ENCODE measurements around the gene KCNMA1. TPM values are rescaled to one million over a fixed set of nuclear protein-coding genes. Genes with fewer than 3 reads are reported as not detected.

The KCNMA1 gene
- total and polyA plus RNA-seq, 3 donors from 2014 or later: 13.6 to 36.1 (median 24.7) TPM

- Histone ChIP-seq H3K27me3 (no peaks in the 10 kb centered on the region), H3K27ac (no peak overlapping the region), H3K4me1 (peaks cover 3% of the 10 kb centered on the region), H3K4me3 (peak overlapping the region; percentile 36 to 61), H3K36me3 (ENCODE audit: low read depth, missing control alignments) (no peaks in the 10 kb centered on the region), H3K9me3 (no peaks in the 10 kb centered on the region)
- WGBS, 2 donors: 37 to 43% methylated on average over 13 of the region's 13 CpGs
- no peak for TF ChIP-seq CTCF (IDR thresholded peaks at IDR 0.05)
- TF ChIP-seq POLR2A (IDR thresholded peaks at IDR 0.05): no peak
- no peak for DNase-seq
- intact Hi-C loops (cut with DNase I; ENCODE audit: low total_unique reads): loop anchor here (5.0 kb wide), 2 partner anchors 243 to 458 kb away; no protein-coding TSS in a partner anchor
Measured at GRCh38 chr10:77635402-77636227, 2.0 kb downstream of the KCNMA1 start.

- intact Hi-C loops (cut with DNase I; ENCODE audit: low total_unique reads): loop anchor here (5.0 kb wide), 2 partner anchors 243 to 458 kb away; no protein-coding TSS in a partner anchor
- Histone ChIP-seq H3K4me3 (no peak overlapping the region), H3K4me1 (peaks cover 3% of the 10 kb centered on the region), H3K27ac (no peak overlapping the region), H3K36me3 (ENCODE audit: low read depth, missing control alignments) (no peaks in the 10 kb centered on the region), H3K9me3 (no peaks in the 10 kb centered on the region), H3K27me3 (no peaks in the 10 kb centered on the region)
- WGBS, 2 donors: 55 to 79% methylated on average over 4 of the region's 4 CpGs
- TF ChIP-seq POLR2A (IDR thresholded peaks at IDR 0.05) (no peak), CTCF (IDR thresholded peaks at IDR 0.05) (no peak)
- DNase-seq: no peak
Measured at GRCh38 chr10:77634939-77635338, 2.7 kb downstream of the KCNMA1 start.

GRCh38 chr10:77633376-77633775, 4.2 kb downstream of the KCNMA1 start:
- intact Hi-C loops (cut with DNase I; ENCODE audit: low total_unique reads): no loop called here
- Histone ChIP-seq H3K36me3 (ENCODE audit: low read depth, missing control alignments) (no peaks in the 10 kb centered on the region), H3K9me3 (no peaks in the 10 kb centered on the region), H3K27me3 (no peaks in the 10 kb centered on the region), H3K4me3 (no peak overlapping the region), H3K27ac (no peak overlapping the region), H3K4me1 (peaks cover 3% of the 10 kb centered on the region)
- WGBS, 2 donors: 79% methylated on average over 7 of the region's 7 CpGs
- TF ChIP-seq POLR2A (IDR thresholded peaks at IDR 0.05) (no peak), CTCF (IDR thresholded peaks at IDR 0.05) (no peak)
- DNase-seq: no peak

DNA sequence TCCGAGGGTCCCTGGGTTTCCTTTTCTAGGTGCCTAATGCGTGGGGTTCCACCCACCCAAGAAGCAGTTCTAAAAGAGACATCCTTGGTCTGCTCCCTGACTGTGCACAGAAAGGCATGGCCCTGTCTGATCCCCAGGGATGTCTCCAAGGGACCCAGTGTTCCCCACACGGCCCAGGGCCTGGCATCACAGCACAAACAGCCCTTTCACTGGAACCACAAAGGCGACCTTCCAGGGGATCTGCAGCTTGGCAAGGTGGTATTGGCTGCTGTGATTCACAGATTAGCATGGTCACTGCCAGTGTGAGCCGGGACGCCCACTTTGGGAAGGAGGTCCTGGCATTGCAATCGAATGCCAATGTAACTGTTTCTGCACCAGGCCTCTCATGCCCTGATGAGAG, 6.4 kb downstream of the KCNMA1 start:
- 89 to 90% methylated on average over 6 to 7 of the region's 7 CpGs for WGBS, 2 donors
- DNase-seq: no peak
- H3K27ac ChIP-seq: no peak overlapping the region
- H3K36me3 ChIP-seq (ENCODE audit: low read depth, missing control alignments): no peaks in the 10 kb centered on the region
- H3K4me1 ChIP-seq: no peaks in the 10 kb centered on the region
- H3K4me3 ChIP-seq: no peak overlapping the region
- no peaks in the 10 kb centered on the region for H3K9me3 ChIP-seq
- intact Hi-C loops (cut with DNase I; ENCODE audit: low total_unique reads): no loop called here
- H3K27me3 ChIP-seq: no peaks in the 10 kb centered on the region
- no peak for TF ChIP-seq CTCF (IDR thresholded peaks at IDR 0.05)
- TF ChIP-seq POLR2A (IDR thresholded peaks at IDR 0.05): no peak

DNA sequence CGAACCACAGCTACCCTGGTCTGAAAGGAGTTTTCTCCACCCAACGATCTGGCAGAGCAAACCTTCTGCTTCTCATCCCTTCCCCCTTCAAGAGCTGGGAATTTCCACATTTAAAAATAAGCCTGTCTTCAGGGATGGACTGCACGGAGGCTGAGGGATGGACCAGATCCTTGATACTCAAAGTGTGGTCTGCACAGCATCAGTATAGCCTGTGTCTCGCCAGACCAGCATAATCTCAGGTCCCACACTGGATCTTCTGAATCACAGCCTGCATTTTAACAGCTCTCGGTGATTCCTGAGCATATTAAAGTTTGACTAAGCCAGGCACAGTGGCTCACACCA, 7.1 kb downstream of the KCNMA1 start:
- Histone ChIP-seq H3K27me3 (no peaks in the 10 kb centered on the region), H3K27ac (no peak overlapping the region), H3K4me3 (no peak overlapping the region), H3K4me1 (no peaks in the 10 kb centered on the region), H3K9me3 (no peaks in the 10 kb centered on the region), H3K36me3 (ENCODE audit: low read depth, missing control alignments) (no peaks in the 10 kb centered on the region)
- DNase-seq: no peak
- 86 to 90% methylated on average over 5 of the region's 5 CpGs for WGBS, 2 donors
- TF ChIP-seq POLR2A (IDR thresholded peaks at IDR 0.05) (no peak), CTCF (IDR thresholded peaks at IDR 0.05) (no peak)
- intact Hi-C loops (cut with DNase I; ENCODE audit: low total_unique reads): no loop called here
